ENCODE results near the gene TSFM. TPM values are rescaled to one million over a fixed set of nuclear protein-coding genes. Genes with fewer than 3 reads are reported as not detected.
A peak's percentile ranks its signal among the peaks of the same experiment; 100 is the strongest.

TSFM gene
- total and polyA plus RNA-seq, 9 of the 15 experiments (the other 6 are each of a cell fraction or from before 2014, with no cell fraction given) = 44.6 to 198 (median 60.2) TPM

- 18% methylated on average over 3 of the region's 3 CpGs for WGBS (ENCODE audit: insufficient coverage, low coverage, missing lambda C conversion rate)
- no peaks in the 10 kb centered on the region for H4K20me1 ChIP-seq (replicated peaks; ENCODE audit: control insufficient read depth, insufficient read depth, low read length)
- FAIRE-seq (peak; percentile 68), DNase-seq (ENCODE audit: extremely low read depth in 1 of 4, low spot score in 3 of 4) (peak in 2 of 4 experiments; percentile 37 to 58), ATAC-seq (peak; percentile 37)
- H3K27ac ChIP-seq (ENCODE audit: extremely low read depth, low read depth, low read length) = no peak overlapping the region
- peaks cover 15% of the 10 kb centered on the region; the same call in 2 of the 3 replicates for H3K36me3 ChIP-seq (ENCODE audit: control insufficient read depth, insufficient read depth, low read length)
- H3K79me2 ChIP-seq (ENCODE audit: control insufficient read depth, insufficient read depth, low read length) = peaks cover 11% of the 10 kb centered on the region; the same call in 2 of the 3 replicates
- no peak overlapping the region for H2AFZ ChIP-seq (ENCODE audit: low read depth, low read length)
- CTCF ChIA-PET (ENCODE audit: low intra/inter-chr PET ratio) = interaction anchor here (0.5 to 1.4 kb wide), 2 partner anchors 146 to 496 kb away, joined by 3 to 6 read pairs; no protein-coding TSS in a partner anchor
- intact Hi-C loops (cut with micrococcal nuclease) (loop anchor here (2.0 kb wide), 1 partner anchor 55 kb away; no protein-coding TSS in a partner anchor), in situ Hi-C loops (cut with MboI) (no loop called here)
- no peak overlapping the region for H3K9ac ChIP-seq (ENCODE audit: insufficient read depth in 1 of 2, low read depth in 2 of 2, low read length in 2 of 2)
- H3K9me3 ChIP-seq (replicated peaks; ENCODE audit: control insufficient read depth, insufficient read depth, low read depth, low read length) = no peaks in the 10 kb centered on the region
- no peaks in the 10 kb centered on the region for H3K9me1 ChIP-seq (ENCODE audit: control insufficient read depth, insufficient read depth, low read length)
- TF ChIP-seq CHAMP1 (IDR thresholded peaks at IDR 0.05) (no peak), GTF2F1 (IDR thresholded peaks at IDR 0.05; ENCODE audit: low read depth, low read length) (no peak), CTCF (IDR thresholded peaks at IDR 0.05 in 2 of 3, conservative IDR thresholded peaks at IDR 0.05 in 1 of 3; ENCODE audit: insufficient read depth in 2 of 3, low read depth in 1 of 3, low read length in 3 of 3) (peak; percentile 50 to 65 (median 59); a peak in 5 of 6 replicates), JUND (IDR thresholded peaks at IDR 0.05; ENCODE audit: borderline replicate concordance, low read depth, low read length) (0 out of 2 replicates have a peak, but pooled peaks have one; percentile 23), JUND (tag; IDR thresholded peaks at IDR 0.05; ENCODE audit: borderline replicate concordance, low read depth, low read length) (no peak), FOXP4 (CRISPR knock-in tag; IDR thresholded peaks at IDR 0.05; ENCODE audit: borderline replicate concordance) (no peak), MYBL2 (IDR thresholded peaks at IDR 0.05; ENCODE audit: low read depth) (no peak), MYBL2 (CRISPR knock-in tag; IDR thresholded peaks at IDR 0.05; ENCODE audit: borderline replicate concordance) (no peak), RAD21 (CRISPR knock-in tag; conservative IDR thresholded peaks at IDR 0.05 in 1 of 2, IDR thresholded peaks at IDR 0.05 in 1 of 2) (0 out of 4 replicates have a peak, but pooled peaks of 1 of the 2 experiments have one; percentile 8), ASH1L (IDR thresholded peaks at IDR 0.05; ENCODE audit: borderline replicate concordance, low read depth, partially characterized antibody) (no peak), POLR3A (IDR thresholded peaks at IDR 0.05; ENCODE audit: borderline replicate concordance, extremely low read depth, insufficient read depth, insufficient read length) (no peak), GTF2B (IDR thresholded peaks at IDR 0.05; ENCODE audit: extremely low read depth, insufficient read length) (no peak)
- no peak overlapping the region for H3K4me3 ChIP-seq
- no TSS peak for BruUV-seq (replicated peaks)
- H3K4me1 ChIP-seq (replicated peaks in 1 of 2; ENCODE audit: control insufficient read depth in 2 of 2, insufficient read depth in 2 of 2, low read length in 2 of 2) = peaks cover 10 to 24% of the 10 kb centered on the region in 2 experiments; a peak in 4 of 5 replicates
- no peak overlapping the region for H3K4me2 ChIP-seq (ENCODE audit: insufficient read depth, low read length)
- H3K27me3 ChIP-seq (ENCODE audit: control insufficient read depth in 2 of 2, insufficient read depth in 2 of 2, low read length in 2 of 2) = no peaks in the 10 kb centered on the region
- POLR2A ChIA-PET = interaction anchor here (0.6 to 2.3 kb wide), 5 partner anchors 8 to 22 kb away, joined by 3 to 11 read pairs (median 3); partner anchors contain the start of genes EEF1AKMT3, METTL1 and TSPAN31
These were observed 23.1 kb upstream of the TSFM start for GRCh38 chr12:57759360-57759980.

Measured in K562 (cell line).